Karpas-422 (cell line): ENCODE measurements around the gene DLGAP1. TPM values are rescaled to one million over a fixed set of nuclear protein-coding genes. Genes with fewer than 3 reads are reported as not detected.

ENCODE experiments used
- DNase-seq: peaks from one replicate; pipeline ENCODE4 v3.0.0-alpha.2; 2015
- H2AFZ ChIP-seq: fragments of 200-600 bp; sonication (generic); 2 replicates; pipeline ENCODE4 v1.6.1; 2014; ENCODE audit warnings: antibody characterized with exemption, low read length, mixed read lengths
- H3K27ac ChIP-seq: fragments of 200-600 bp; sonication (generic); 2 replicates; pipeline ENCODE4 v1.5.1; 2014; ENCODE audit warnings: mild to moderate bottlenecking, low read length, moderate library complexity
- H3K27me3 ChIP-seq: fragments of 200-600 bp; sonication (generic); 2 replicates; pipeline ENCODE4 v1.6.1; 2014; ENCODE audit warnings: low read length, mixed read lengths
- H3K36me3 ChIP-seq: fragments of 200-600 bp; sonication (generic); 2 replicates; pipeline ENCODE4 v1.6.1; 2014; ENCODE audit warnings: low read length, mixed read lengths; ENCODE audit not compliant: insufficient read depth
- H3K4me1 ChIP-seq: fragments of 200-600 bp; sonication (generic); 2 replicates; pipeline ENCODE4 v1.6.1; 2014; ENCODE audit warnings: mild to moderate bottlenecking, low read length, mixed read lengths
- H3K4me2 ChIP-seq: fragments of 200-600 bp; sonication (generic); 2 replicates; pipeline ENCODE4 v1.6.1; 2014; ENCODE audit warnings: low read length, low read depth, mild to moderate bottlenecking; ENCODE audit not compliant: poor library complexity, severe bottlenecking
- H3K4me3 ChIP-seq: fragments of 200-600 bp; sonication (generic); 2 replicates; pipeline ENCODE4 v1.5.1; 2014; ENCODE audit warnings: mild to moderate bottlenecking, antibody characterized with exemption, low read length, mixed read lengths
- H3K79me2 ChIP-seq: fragments of 200-600 bp; sonication (generic); 2 replicates; pipeline ENCODE4 v1.6.1; 2014; ENCODE audit warnings: mild to moderate bottlenecking, low read length, mixed read lengths
- H3K9ac ChIP-seq: fragments of 200-600 bp; sonication (generic); 2 replicates; pipeline ENCODE4 v1.6.0; 2014; ENCODE audit warnings: low read length
- H3K9me2 ChIP-seq: fragments of 200-600 bp; sonication (generic), shearing (Covaris generic); replicated peaks from 2 replicates; pipeline ENCODE4 v1.6.0; 2014; ENCODE audit warnings: mild to moderate bottlenecking, low read length, moderate library complexity; ENCODE audit not compliant: insufficient read depth
- H3K9me3 ChIP-seq: fragments of 300-700, 200-600 bp; sonication (generic); 2 replicates; pipeline ENCODE4 v1.6.1; 2014; ENCODE audit warnings: low read length, mixed read lengths
- H4K20me1 ChIP-seq: fragments of 200-600 bp; sonication (generic); 2 replicates; pipeline ENCODE4 v1.6.1; 2014; ENCODE audit warnings: mild to moderate bottlenecking, antibody characterized with exemption, low read length, low read depth; ENCODE audit not compliant: insufficient read depth
- total RNA-seq: library from RNA; depleted of rRNA; stranded (reverse); fragments of >200 nt; shearing (Covaris generic); gene quantifications from 2 replicates; pipeline ENCODE4 v1.2.3, GENCODE V29; 2014; ENCODE audit warnings: low replicate concordance

DLGAP1 gene
- total RNA-seq, 1 experiment from 2014 or later = 8.8 TPM

DNA sequence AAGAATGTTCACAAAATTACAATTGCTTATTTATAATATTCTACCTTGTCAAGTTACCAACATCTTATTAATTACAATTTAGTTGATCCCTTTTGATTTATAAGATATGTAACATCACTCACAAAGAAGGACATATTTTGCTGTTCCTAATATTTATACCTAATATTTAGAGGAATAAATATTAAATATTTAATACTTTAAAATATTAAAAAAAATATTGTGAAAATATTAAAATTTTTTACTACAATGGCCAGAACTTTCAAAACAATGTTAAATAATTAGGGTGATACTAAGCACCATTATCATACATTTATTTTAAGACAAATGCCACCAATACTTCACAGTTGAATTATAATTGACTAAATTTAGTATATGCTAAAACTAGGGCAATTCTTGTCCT is 254.7 kb downstream of the DLGAP1 start:
- no peaks in the 10 kb centered on the region for H3K27me3 ChIP-seq
- H3K36me3 ChIP-seq = no peaks in the 10 kb centered on the region
- no peak overlapping the region for H3K4me2 ChIP-seq
- H3K4me3 ChIP-seq = no peak overlapping the region
- no peaks in the 10 kb centered on the region for H3K9me2 ChIP-seq
- H3K4me1 ChIP-seq = no peaks in the 10 kb centered on the region
- H3K9me3 ChIP-seq = no peaks in the 10 kb centered on the region
- H3K27ac ChIP-seq = no peak overlapping the region
- no peaks in the 10 kb centered on the region for H4K20me1 ChIP-seq
- H2AFZ ChIP-seq = no peak overlapping the region
- H3K9ac ChIP-seq = no peak overlapping the region
- H3K79me2 ChIP-seq = no peaks in the 10 kb centered on the region
- no peak for DNase-seq

- H4K20me1 ChIP-seq = no peaks in the 10 kb centered on the region
- no peaks in the 10 kb centered on the region for H3K27me3 ChIP-seq
- H3K4me2 ChIP-seq = no peak overlapping the region
- H3K4me3 ChIP-seq = no peak overlapping the region
- H3K9me2 ChIP-seq = no peaks in the 10 kb centered on the region
- H3K9ac ChIP-seq = no peak overlapping the region
- DNase-seq = no peak
- no peaks in the 10 kb centered on the region for H3K9me3 ChIP-seq
- no peaks in the 10 kb centered on the region for H3K36me3 ChIP-seq
- H3K4me1 ChIP-seq = no peaks in the 10 kb centered on the region
- H2AFZ ChIP-seq = no peak overlapping the region
- H3K79me2 ChIP-seq = no peaks in the 10 kb centered on the region
- H3K27ac ChIP-seq = no peak overlapping the region
Observed at GRCh38 chr18:4198956-4199355, 256.2 kb downstream of the DLGAP1 start.

- H3K79me2 ChIP-seq = no peaks in the 10 kb centered on the region
- no peak for DNase-seq
- no peak overlapping the region for H3K9ac ChIP-seq
- H3K27me3 ChIP-seq = no peaks in the 10 kb centered on the region
- H4K20me1 ChIP-seq = no peaks in the 10 kb centered on the region
- H3K9me3 ChIP-seq = no peaks in the 10 kb centered on the region
- no peaks in the 10 kb centered on the region for H3K36me3 ChIP-seq
- no peaks in the 10 kb centered on the region for H3K9me2 ChIP-seq
- H2AFZ ChIP-seq = no peak overlapping the region
- no peak overlapping the region for H3K4me2 ChIP-seq
- 0 out of 2 replicates have a peak, but pooled peaks cover 4% of the 10 kb centered on the region for H3K4me1 ChIP-seq
- H3K4me3 ChIP-seq = no peak overlapping the region
- no peak overlapping the region for H3K27ac ChIP-seq
Observed at GRCh38 chr18:4196351-4196750, 258.8 kb downstream of the DLGAP1 start.

DNA sequence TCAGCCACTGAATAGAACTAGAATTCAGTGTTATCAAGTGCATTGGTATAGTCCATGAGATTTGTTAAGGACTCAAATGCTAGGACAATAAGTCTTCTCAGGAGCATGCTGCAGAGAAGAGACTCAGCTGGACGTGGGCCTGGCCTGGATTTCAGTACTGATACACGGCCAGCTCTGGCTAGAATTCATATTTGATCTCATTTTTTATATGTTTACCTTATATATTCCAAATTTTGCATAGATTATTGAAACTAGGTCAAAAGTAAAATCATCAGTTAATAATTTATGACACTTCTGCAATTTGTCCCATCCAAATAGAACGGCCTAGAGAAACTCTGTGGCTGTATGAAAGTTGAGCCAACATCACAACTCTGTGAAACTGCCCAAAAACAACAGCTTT is 262.0 kb downstream of the DLGAP1 start:
- no peak overlapping the region for H2AFZ ChIP-seq
- no peak for DNase-seq
- no peaks in the 10 kb centered on the region for H4K20me1 ChIP-seq
- H3K4me3 ChIP-seq = no peak overlapping the region
- H3K27me3 ChIP-seq = no peaks in the 10 kb centered on the region
- H3K36me3 ChIP-seq = no peaks in the 10 kb centered on the region
- H3K4me1 ChIP-seq = 0 out of 2 replicates have a peak, but pooled peaks cover 4% of the 10 kb centered on the region
- H3K9me2 ChIP-seq = no peaks in the 10 kb centered on the region
- H3K27ac ChIP-seq = no peak overlapping the region
- no peaks in the 10 kb centered on the region for H3K9me3 ChIP-seq
- no peak overlapping the region for H3K9ac ChIP-seq
- no peaks in the 10 kb centered on the region for H3K79me2 ChIP-seq
- H3K4me2 ChIP-seq = no peak overlapping the region

DNA sequence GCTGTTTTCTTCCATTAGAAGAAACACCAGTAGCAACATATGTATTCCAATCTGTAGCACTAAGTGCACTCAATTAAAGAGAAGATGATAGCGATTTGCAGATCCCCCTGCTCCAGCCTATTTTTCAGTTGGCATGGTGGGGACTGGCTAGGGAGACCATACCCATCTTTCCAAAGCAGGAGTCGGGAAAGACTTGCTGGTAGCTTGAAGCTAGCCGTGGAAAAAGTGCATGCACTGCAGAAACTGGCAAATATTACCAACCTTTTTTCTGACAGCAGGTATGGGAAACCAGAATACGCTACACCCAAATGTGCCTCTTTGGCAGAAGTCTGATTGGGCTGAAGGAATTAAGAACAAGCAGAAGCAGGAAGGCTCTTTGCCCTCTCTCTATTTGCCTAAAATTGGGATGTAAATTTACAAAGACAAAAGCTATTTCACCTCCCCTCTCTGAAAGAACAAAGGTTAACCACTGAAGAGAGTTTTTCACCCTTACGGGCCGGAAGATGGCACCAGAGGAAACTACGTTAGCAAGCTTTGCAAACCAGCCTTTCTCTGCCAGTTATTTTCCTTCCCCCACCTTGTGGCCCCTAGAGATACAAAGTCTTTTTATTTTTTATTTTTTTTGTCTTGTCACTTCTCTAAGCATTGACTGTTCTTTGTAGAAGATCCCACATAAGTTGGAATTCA is 273.1 kb downstream of the DLGAP1 start:
- Histone ChIP-seq H3K4me2 (no peak overlapping the region), H3K4me3 (no peak overlapping the region), H3K27me3 (no peaks in the 10 kb centered on the region), H3K36me3 (no peaks in the 10 kb centered on the region), H2AFZ (no peak overlapping the region), H4K20me1 (no peaks in the 10 kb centered on the region), H3K4me1 (no peaks in the 10 kb centered on the region; the same call in 1 of the 2 replicates), H3K9me2 (no peaks in the 10 kb centered on the region), H3K79me2 (no peaks in the 10 kb centered on the region), H3K27ac (no peak overlapping the region), H3K9me3 (no peaks in the 10 kb centered on the region), H3K9ac (no peak overlapping the region)
- DNase-seq = peak; percentile 64

GRCh38 chr18:4181086-4181485 is 274.0 kb downstream of the DLGAP1 start:
- Histone ChIP-seq H2AFZ (no peak overlapping the region), H4K20me1 (no peaks in the 10 kb centered on the region), H3K9me2 (no peaks in the 10 kb centered on the region), H3K36me3 (no peaks in the 10 kb centered on the region), H3K4me2 (no peak overlapping the region), H3K4me3 (no peak overlapping the region), H3K9ac (no peak overlapping the region), H3K4me1 (no peaks in the 10 kb centered on the region; the same call in 1 of the 2 replicates), H3K27me3 (no peaks in the 10 kb centered on the region), H3K27ac (no peak overlapping the region), H3K79me2 (no peaks in the 10 kb centered on the region), H3K9me3 (no peaks in the 10 kb centered on the region)
- DNase-seq = no peak

GRCh38 chr18:4172196-4173100 is 282.7 kb downstream of the DLGAP1 start:
- Histone ChIP-seq H3K36me3 (no peaks in the 10 kb centered on the region), H3K4me3 (no peak overlapping the region), H3K9me3 (no peaks in the 10 kb centered on the region), H3K9me2 (no peaks in the 10 kb centered on the region), H3K27ac (no peak overlapping the region), H3K9ac (no peak overlapping the region), H3K27me3 (no peaks in the 10 kb centered on the region), H4K20me1 (no peaks in the 10 kb centered on the region), H2AFZ (no peak overlapping the region), H3K4me2 (no peak overlapping the region), H3K4me1 (no peaks in the 10 kb centered on the region), H3K79me2 (no peaks in the 10 kb centered on the region)
- DNase-seq = no peak

GRCh38 chr18:4157352-4157751 is 297.8 kb downstream of the DLGAP1 start:
- no peaks in the 10 kb centered on the region for H3K27me3 ChIP-seq
- no peaks in the 10 kb centered on the region for H3K9me3 ChIP-seq
- no peaks in the 10 kb centered on the region for H3K9me2 ChIP-seq
- no peak for DNase-seq
- H3K9ac ChIP-seq = no peak overlapping the region
- no peak overlapping the region for H3K27ac ChIP-seq
- H2AFZ ChIP-seq = no peak overlapping the region
- no peak overlapping the region for H3K4me2 ChIP-seq
- H3K4me1 ChIP-seq = no peaks in the 10 kb centered on the region
- H4K20me1 ChIP-seq = no peaks in the 10 kb centered on the region
- no peaks in the 10 kb centered on the region for H3K36me3 ChIP-seq
- H3K4me3 ChIP-seq = no peak overlapping the region
- no peaks in the 10 kb centered on the region for H3K79me2 ChIP-seq
